Tibial artery (tissue), 4 donors: ENCODE measurements around the gene IGLL1.

ENCODE experiments used
- DNase-seq, 2 donors: peaks; one replicate each; pipeline ENCODE4 v3.0.0-alpha.2; 2019
- H3K27ac ChIP-seq, 2 donors: fragments of 200-600 bp; sonication (generic) in 1 of 2; 1 replicate in 1 of 2; 2 replicates in 1 of 2; pipeline ENCODE4 v1.5.1; 2018 to 2019; ENCODE audit warnings: mild to moderate bottlenecking in 1 of 2
- H3K27me3 ChIP-seq, 2 donors: fragments of 200-600 bp; sonication (generic) in 1 of 2; one replicate each; pipeline versions ENCODE4 v1.5.1 to v1.6.0; 2016 to 2019
- H3K36me3 ChIP-seq, 3 donors: fragments of 200-600 bp; sonication (generic) in 2 of 3; one replicate each; pipeline ENCODE4 v1.5.1; 2016 to 2019; ENCODE audit warnings: mild to moderate bottlenecking in 2 of 3
- H3K4me1 ChIP-seq, 4 donors: fragments of 200-600 bp; sonication (generic) in 2 of 4; 1 replicate in 3 of 4; 2 replicates in 1 of 4; pipeline ENCODE4 v1.5.1; 2016 to 2019
- H3K4me3 ChIP-seq, 2 donors: fragments of 200-600 bp; sonication (generic) in 1 of 2; 1 replicate in 1 of 2; 2 replicates in 1 of 2; pipeline ENCODE4 v1.5.1; 2018 to 2019; ENCODE audit warnings: mild to moderate bottlenecking in 2 of 2
- H3K9me3 ChIP-seq, 3 donors: fragments of 200-600 bp; sonication (generic) in 1 of 3; one replicate each; pipeline ENCODE4 v1.5.1; 2016 to 2019
- CTCF ChIP-seq, 2 experiments: fragments of 200-600 bp in 1 of 2; fragments of 450-650 bp in 1 of 2; IDR thresholded peaks; one replicate each; pipeline ENCODE4 v1.5.1; 2017 to 2019; ENCODE audit warnings: antibody characterized with exemption in 2 of 2, mild to moderate bottlenecking in 1 of 2, moderate library complexity in 1 of 2
- intact Hi-C: fragments of 100-400 bp; cut with DNase I; formaldehyde crosslinking; loops from one replicate; pipeline ENCODE4 v1.15.0; 2023; ENCODE audit warnings: low total_unique reads

IGLL1 gene

GRCh38 chr22:23530106-23530505, 50.0 kb downstream of the IGLL1 start:
- Histone ChIP-seq H3K9me3 (no peaks in the 10 kb centered on the region), H3K27ac (no peak overlapping the region), H3K4me3 (no peak overlapping the region), H3K4me1 (peaks cover 0 to 12% (median 0%) of the 10 kb centered on the region in 4 donors), H3K36me3 (no peaks in the 10 kb centered on the region), H3K27me3 (peaks cover 0 to 5% of the 10 kb centered on the region in 2 donors)
- intact Hi-C loops, result loop anchor here (5.0 to 10.0 kb wide), 2 partner anchors 145 to 208 kb away; no protein-coding TSS in a partner anchor
- no peak for TF ChIP-seq CTCF (IDR thresholded peaks at IDR 0.05)
- DNase-seq, result peak; percentile 3 to 52

- Histone ChIP-seq H3K36me3 (no peaks in the 10 kb centered on the region), H3K4me3 (no peak overlapping the region), H3K27me3 (peaks cover 0 to 5% of the 10 kb centered on the region in 2 donors), H3K4me1 (peaks cover 0 to 12% (median 0%) of the 10 kb centered on the region in 4 donors), H3K9me3 (no peaks in the 10 kb centered on the region), H3K27ac (no peak overlapping the region)
- TF ChIP-seq CTCF (IDR thresholded peaks at IDR 0.05), result no peak
- DNase-seq, result peak; percentile 9 to 51
- intact Hi-C loops, result loop anchor here (5.0 to 10.0 kb wide), 4 partner anchors 145 to 225 kb away; partner anchors contain the start of genes VPREB3 and ZNF70
These were observed 50.7 kb downstream of the IGLL1 start for GRCh38 chr22:23529166-23530103.

GRCh38 chr22:23527971-23528740, 51.9 kb downstream of the IGLL1 start:
- no peak overlapping the region for H3K4me3 ChIP-seq
- intact Hi-C loops, result loop anchor here (10.0 kb wide), 2 partner anchors 223 to 227 kb away; partner anchors contain the start of genes VPREB3 and ZNF70
- no peaks in the 10 kb centered on the region for H3K36me3 ChIP-seq
- H3K27me3 ChIP-seq, result peaks cover 0 to 5% of the 10 kb centered on the region in 2 donors
- H3K4me1 ChIP-seq, result peaks cover 0 to 11% (median 4%) of the 10 kb centered on the region in 4 donors
- no peaks in the 10 kb centered on the region for H3K9me3 ChIP-seq
- TF ChIP-seq CTCF (IDR thresholded peaks at IDR 0.05), result no peak
- peak in 1 of 2 donors; percentile 45 for DNase-seq
- H3K27ac ChIP-seq, result no peak overlapping the region

GRCh38 chr22:23526596-23527316, 53.3 kb downstream of the IGLL1 start:
- Histone ChIP-seq H3K27ac (no peak overlapping the region), H3K9me3 (no peaks in the 10 kb centered on the region), H3K36me3 (no peaks in the 10 kb centered on the region), H3K4me1 (peaks cover 0 to 20% (median 13%) of the 10 kb centered on the region in 4 donors), H3K4me3 (no peak overlapping the region), H3K27me3 (peaks cover 0 to 5% of the 10 kb centered on the region in 2 donors)
- DNase-seq, result peak in 1 of 2 donors; percentile 54
- intact Hi-C loops, result loop anchor here (10.0 kb wide), 2 partner anchors 222 to 228 kb away; partner anchors contain the start of genes VPREB3 and ZNF70
- no peak for TF ChIP-seq CTCF (IDR thresholded peaks at IDR 0.05)

- H3K4me3 ChIP-seq, result no peak overlapping the region
- no peaks in the 10 kb centered on the region for H3K27me3 ChIP-seq
- H3K36me3 ChIP-seq, result no peaks in the 10 kb centered on the region
- H3K9me3 ChIP-seq, result no peaks in the 10 kb centered on the region
- H3K27ac ChIP-seq, result no peak overlapping the region
- peaks cover 0 to 31% (median 24%) of the 10 kb centered on the region in 4 donors for H3K4me1 ChIP-seq
- intact Hi-C loops, result loop anchor here (10.0 kb wide), 2 partner anchors 221 to 229 kb away; partner anchors contain the start of genes VPREB3 and ZNF70
- no peak for TF ChIP-seq CTCF (IDR thresholded peaks at IDR 0.05)
- DNase-seq, result no peak
These were observed 54.6 kb downstream of the IGLL1 start for GRCh38 chr22:23525510-23525909.
